KG1 (cell line): Measurements from ENCODE around the gene CCDC61.

ENCODE experiments used
- DNase-seq: peaks from one replicate; lab custom pipeline; 2025; lab: John Stamatoyannopoulos, UW

Gene CCDC61

GRCh38 chr19:45994998-45995714 is at the start of gene CCDC61:
CCDC61 (plus strand) TSS chr19:45995467; CDS start chr19:46003019, 7,552 bp downstream.
- peak; percentile 98 for DNase-seq

GRCh38 chr19:45947926-45948325 is 47.3 kb upstream of the CCDC61 start:
- no peak for DNase-seq

- no peak for DNase-seq
These were observed 43.0 kb upstream of the CCDC61 start for GRCh38 chr19:45952341-45952685.

- DNase-seq = peak; percentile 11
These were observed 42.4 kb upstream of the CCDC61 start for GRCh38 chr19:45952686-45953505.

GRCh38 chr19:45953676-45954075 is 41.6 kb upstream of the CCDC61 start:
- DNase-seq = no peak

- DNase-seq = no peak
These were observed 41.1 kb upstream of the CCDC61 start for GRCh38 chr19:45954156-45954555.

GRCh38 chr19:45955905-45956608 is 39.2 kb upstream of the CCDC61 start:
- DNase-seq = no peak

GRCh38 chr19:45958320-45958719 is 36.9 kb upstream of the CCDC61 start:
- no peak for DNase-seq

GRCh38 chr19:45958769-45959516 is 36.3 kb upstream of the CCDC61 start:
- no peak for DNase-seq

- no peak for DNase-seq
These were observed 35.7 kb upstream of the CCDC61 start for GRCh38 chr19:45959517-45960025.

- no peak for DNase-seq
These were observed 34.6 kb upstream of the CCDC61 start for GRCh38 chr19:45960595-45961235.

GRCh38 chr19:45962021-45962420 is 33.2 kb upstream of the CCDC61 start:
- no peak for DNase-seq

GRCh38 chr19:45967246-45967645 is 28.0 kb upstream of the CCDC61 start:
- no peak for DNase-seq

- no peak for DNase-seq
These were observed 26.6 kb upstream of the CCDC61 start for GRCh38 chr19:45968626-45969025.

GRCh38 chr19:45969676-45970075 is 25.6 kb upstream of the CCDC61 start:
- no peak for DNase-seq

GRCh38 chr19:45971260-45971902 is 23.9 kb upstream of the CCDC61 start:
- DNase-seq = no peak

- no peak for DNase-seq
These were observed 23.0 kb upstream of the CCDC61 start for GRCh38 chr19:45972081-45972946.

GRCh38 chr19:45972947-45973540 is 22.2 kb upstream of the CCDC61 start:
- DNase-seq = no peak

GRCh38 chr19:45973553-45974338 is 21.5 kb upstream of the CCDC61 start, which contains the start of gene NOVA2:
NOVA2 (minus strand) TSS chr19:45973865; CDS start chr19:45973351, 514 bp downstream.
- DNase-seq = no peak
